Activated T-cell treated with anti-CD3 and anti-CD28 coated beads, Interleukin-2, amount 50 U/mL, for 4 hours (primary cell): ENCODE data around the gene CCDC200. TPM values are rescaled to one million over a fixed set of nuclear protein-coding genes. Genes with fewer than 3 reads are reported as not detected.
"Not testable (repeated sequence)": the region's sequence is repeated elsewhere in the genome, so short reads cannot be mapped to it uniquely, and the experiment has no call there.

Source experiments
- ATAC-seq, 2 donors: fragments of 200-7000 bp; cut with Tn5 transposase; one replicate each; pipeline ENCODE4 v1.10.0; 2021
- DNase-seq: peaks from one replicate; pipeline ENCODE4 v3.0.0-alpha.2; 2020
- H3K27me3 Mint-ChIP-seq: one replicate; pipeline ENCODE4 v1.8.0; 2021; ENCODE audit warnings: low read depth, mixed read lengths
- H3K36me3 Mint-ChIP-seq: one replicate; pipeline ENCODE4 v1.8.0; 2022; ENCODE audit warnings: mixed read lengths; ENCODE audit not compliant: insufficient read depth
- H3K4me1 Mint-ChIP-seq: one replicate; pipeline ENCODE4 v1.8.0; 2021; ENCODE audit warnings: low read depth, mixed read lengths
- H3K4me3 Mint-ChIP-seq: one replicate; pipeline ENCODE4 v1.8.0; 2021; ENCODE audit warnings: mild to moderate bottlenecking, moderate library complexity, mixed read lengths
- H3K9me3 Mint-ChIP-seq: one replicate; pipeline ENCODE4 v1.8.0; 2021; ENCODE audit warnings: mixed read lengths
- total RNA-seq, 3 donors: library from RNA; stranded (reverse); gene quantifications; one replicate each; pipeline ENCODE4 v1.2.1, GENCODE V29; 2021

The CCDC200 gene
- total RNA-seq, 3 donors from 2014 or later = not detected

DNA sequence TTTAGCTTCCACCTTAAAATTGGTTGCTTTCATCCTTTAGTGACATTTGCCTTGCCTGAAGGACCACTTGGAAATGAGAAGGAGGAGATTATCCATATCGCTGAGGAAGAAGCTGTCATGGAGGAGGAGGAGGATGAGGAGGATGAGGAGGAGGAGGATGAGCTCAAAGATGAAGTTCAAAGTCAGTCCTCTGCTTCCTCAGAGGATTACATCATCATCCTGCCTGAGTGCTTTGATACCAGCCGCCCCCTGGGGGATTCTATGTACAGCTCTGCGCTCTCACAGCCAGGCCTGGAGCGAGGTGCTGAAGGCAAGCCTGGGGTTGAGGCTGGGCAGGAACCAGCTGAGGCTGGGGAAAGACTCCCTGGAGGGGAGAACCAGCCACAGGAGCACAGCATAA, 28.3 kb downstream of the CCDC200 start:
- no peak for ATAC-seq
- DNase-seq = no peak
- Mint-ChIP-seq H3K4me1 (peaks cover 3% of the 10 kb centered on the region), H3K4me3 (no peak overlapping the region), H3K9me3 (no peaks in the 10 kb centered on the region), H3K27me3 (no peaks in the 10 kb centered on the region), H3K36me3 (peaks cover 35% of the 10 kb centered on the region)

DNA sequence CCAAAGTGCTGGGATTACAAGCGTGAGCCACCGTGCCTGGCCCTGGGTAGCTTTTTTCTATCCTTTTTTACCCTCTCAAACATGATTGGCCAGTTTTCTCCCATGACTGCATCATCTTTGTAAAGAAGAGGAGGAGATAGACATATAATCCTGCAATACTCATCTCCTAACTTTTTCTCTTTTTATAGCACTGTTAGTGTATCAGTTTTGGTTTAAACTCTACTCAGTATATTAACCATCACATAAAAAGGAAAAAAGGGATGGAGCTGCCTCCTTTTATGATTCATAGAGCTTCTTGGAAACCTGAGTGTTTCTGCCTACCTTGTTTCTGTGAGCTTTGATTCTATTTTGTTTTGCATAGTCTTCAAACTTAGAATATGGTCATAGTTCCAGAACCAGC, 28.8 kb downstream of the CCDC200 start:
- no peaks in the 10 kb centered on the region for H3K27me3 Mint-ChIP-seq
- H3K36me3 Mint-ChIP-seq = peaks cover 39% of the 10 kb centered on the region
- peaks cover 3% of the 10 kb centered on the region for H3K4me1 Mint-ChIP-seq
- peak in 1 of 2 donors; percentile 41 for ATAC-seq
- DNase-seq = no peak
- H3K9me3 Mint-ChIP-seq = no peaks in the 10 kb centered on the region
- no peak overlapping the region for H3K4me3 Mint-ChIP-seq

DNA sequence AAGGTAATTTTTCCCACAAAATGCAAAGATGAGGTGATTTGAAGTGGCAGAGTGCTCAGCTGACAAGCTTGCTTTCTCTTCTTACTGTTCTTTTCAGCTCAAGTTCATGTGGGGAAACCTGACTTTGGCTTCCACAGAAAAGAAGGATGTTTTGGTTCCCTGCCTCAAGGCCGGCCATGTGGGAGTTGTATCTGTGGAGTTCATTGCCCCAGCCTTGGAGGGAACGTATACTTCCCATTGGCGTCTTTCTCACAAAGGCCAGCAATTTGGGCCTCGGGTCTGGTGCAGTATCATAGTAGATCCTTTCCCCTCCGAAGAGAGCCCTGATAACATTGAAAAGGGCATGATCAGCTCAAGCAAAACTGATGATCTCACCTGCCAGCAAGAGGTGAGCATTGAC, 35.2 kb downstream of the CCDC200 start:
- Mint-ChIP-seq H3K27me3 (no peaks in the 10 kb centered on the region), H3K36me3 (peaks cover 52% of the 10 kb centered on the region), H3K4me1 (no peaks in the 10 kb centered on the region), H3K4me3 (no peak overlapping the region), H3K9me3 (no peaks in the 10 kb centered on the region)
- no peak for DNase-seq
- ATAC-seq = no peak

DNA sequence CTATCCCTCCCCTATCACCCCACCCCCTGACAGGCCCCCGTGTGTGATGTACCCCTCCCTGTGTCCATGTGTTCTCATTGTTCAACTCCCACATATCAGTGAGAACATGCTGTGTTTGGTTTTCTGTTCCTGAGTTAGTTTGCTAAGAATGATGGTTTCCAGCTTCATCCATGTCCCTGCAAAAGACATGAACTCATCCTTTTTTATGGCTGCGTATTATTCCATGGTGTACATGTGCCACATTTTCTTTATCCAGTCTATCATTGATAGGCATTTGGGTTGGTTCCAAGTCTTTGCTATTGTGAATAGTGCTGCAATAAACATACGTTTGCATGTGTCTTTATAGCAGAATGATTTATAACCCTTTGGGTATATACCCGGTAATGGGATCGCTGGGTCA, 41.8 kb downstream of the CCDC200 start:
- not testable (repeated sequence) for ATAC-seq, H3K9me3 Mint-ChIP-seq, H3K4me3 Mint-ChIP-seq, H3K27me3 Mint-ChIP-seq, DNase-seq, H3K4me1 Mint-ChIP-seq
- peaks cover 30% of the 10 kb centered on the region for H3K36me3 Mint-ChIP-seq

DNA sequence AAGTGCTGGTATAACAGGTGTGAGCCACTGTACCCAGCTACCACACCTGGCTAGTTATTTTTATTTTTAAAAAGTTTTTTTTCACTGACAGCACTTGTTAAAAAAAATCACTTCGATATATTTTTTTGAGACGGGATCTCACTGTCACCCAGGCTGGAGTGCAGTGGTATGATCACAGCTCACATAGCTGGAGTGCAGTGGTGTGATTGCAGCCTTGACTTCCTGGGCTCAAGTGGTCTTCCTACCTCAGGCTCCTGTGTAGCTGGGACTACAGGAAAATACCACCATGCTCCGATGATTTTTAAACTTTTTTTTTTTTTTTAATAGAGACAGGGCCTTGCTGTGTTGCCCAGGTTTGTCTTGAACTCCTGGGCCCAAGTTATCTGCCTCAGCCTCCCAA, 44.5 kb downstream of the CCDC200 start:
- Mint-ChIP-seq H3K4me1 (no peaks in the 10 kb centered on the region), H3K27me3 (no peaks in the 10 kb centered on the region), H3K4me3 (no peak overlapping the region), H3K9me3 (no peaks in the 10 kb centered on the region), H3K36me3 (peaks cover 18% of the 10 kb centered on the region)
- ATAC-seq (no peak), DNase-seq (no peak)

DNA sequence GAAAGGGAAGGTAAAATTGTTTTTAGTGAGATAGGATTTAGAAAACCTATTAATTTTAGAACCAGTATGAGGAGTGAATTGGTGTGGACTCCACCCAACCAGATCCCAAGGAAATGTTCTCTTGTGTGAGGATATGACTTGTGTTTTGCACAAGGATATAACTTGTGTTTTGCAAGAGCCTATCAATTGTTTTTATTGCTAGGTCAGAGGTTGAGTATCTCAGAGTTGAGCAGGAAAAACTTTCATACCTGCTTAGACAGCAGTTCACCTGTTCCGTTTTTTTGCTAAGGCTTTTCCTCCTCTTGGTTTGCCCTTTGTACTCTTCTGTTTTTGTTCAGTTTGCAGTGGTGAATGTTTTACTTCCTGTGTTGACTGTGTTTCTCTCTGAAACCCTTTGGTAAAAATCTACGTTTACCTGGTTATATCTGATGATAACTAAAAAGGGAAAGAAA, 52.3 kb downstream of the CCDC200 start:
- Mint-ChIP-seq H3K36me3 (peaks cover 25% of the 10 kb centered on the region), H3K4me3 (peak overlapping the region; percentile 54), H3K27me3 (no peaks in the 10 kb centered on the region), H3K9me3 (no peaks in the 10 kb centered on the region), H3K4me1 (peaks cover 46% of the 10 kb centered on the region)
- DNase-seq = no peak
- peak in 1 of 2 donors; percentile 35 for ATAC-seq

DNA sequence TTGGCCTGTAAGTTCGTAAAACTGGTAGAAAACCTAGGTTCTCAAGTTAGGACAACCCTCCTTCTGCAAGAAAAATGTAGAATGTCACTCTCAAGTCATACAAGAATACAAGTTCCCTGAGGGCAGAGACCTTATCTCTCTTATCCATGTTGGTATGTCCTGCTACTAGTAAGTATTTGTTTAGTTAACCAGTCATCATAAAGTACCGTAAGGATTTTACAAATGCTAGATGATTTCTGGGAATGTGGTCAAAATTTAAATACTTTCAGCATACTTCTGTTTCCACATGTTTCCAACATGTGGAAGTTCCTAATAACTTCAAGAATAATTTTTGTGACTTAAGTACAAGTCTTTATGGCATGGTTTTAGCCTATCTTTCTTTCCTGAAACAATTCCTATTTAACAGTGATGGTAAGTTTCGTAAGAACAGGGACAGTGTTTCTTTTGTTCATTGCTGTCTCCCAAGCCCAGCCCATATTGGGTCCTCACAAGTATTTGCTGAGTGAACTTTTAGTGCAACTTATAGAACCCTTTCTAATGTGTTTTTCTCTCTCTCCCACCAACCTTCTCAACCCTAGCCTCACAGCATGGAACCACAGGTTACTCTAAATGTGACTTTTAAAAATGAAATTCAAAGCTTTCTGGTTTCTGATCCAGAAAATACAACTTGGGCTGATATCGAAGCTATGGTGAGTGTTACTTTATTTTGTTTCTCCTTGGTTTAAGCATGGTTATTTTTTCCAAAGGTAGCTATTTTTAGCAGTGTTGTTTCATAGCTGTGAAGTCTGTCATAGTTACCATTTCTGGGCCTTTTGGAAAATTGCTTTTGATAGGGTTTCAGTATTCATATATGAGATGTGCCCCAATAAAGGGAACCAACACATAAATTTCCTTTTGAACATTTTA, 53.0 kb downstream of the CCDC200 start:
- Mint-ChIP-seq H3K4me3 (peak overlapping the region; percentile 54), H3K4me1 (peaks cover 46% of the 10 kb centered on the region), H3K9me3 (no peaks in the 10 kb centered on the region), H3K36me3 (peaks cover 25% of the 10 kb centered on the region), H3K27me3 (no peaks in the 10 kb centered on the region)
- DNase-seq (no peak), ATAC-seq (no peak)

DNA sequence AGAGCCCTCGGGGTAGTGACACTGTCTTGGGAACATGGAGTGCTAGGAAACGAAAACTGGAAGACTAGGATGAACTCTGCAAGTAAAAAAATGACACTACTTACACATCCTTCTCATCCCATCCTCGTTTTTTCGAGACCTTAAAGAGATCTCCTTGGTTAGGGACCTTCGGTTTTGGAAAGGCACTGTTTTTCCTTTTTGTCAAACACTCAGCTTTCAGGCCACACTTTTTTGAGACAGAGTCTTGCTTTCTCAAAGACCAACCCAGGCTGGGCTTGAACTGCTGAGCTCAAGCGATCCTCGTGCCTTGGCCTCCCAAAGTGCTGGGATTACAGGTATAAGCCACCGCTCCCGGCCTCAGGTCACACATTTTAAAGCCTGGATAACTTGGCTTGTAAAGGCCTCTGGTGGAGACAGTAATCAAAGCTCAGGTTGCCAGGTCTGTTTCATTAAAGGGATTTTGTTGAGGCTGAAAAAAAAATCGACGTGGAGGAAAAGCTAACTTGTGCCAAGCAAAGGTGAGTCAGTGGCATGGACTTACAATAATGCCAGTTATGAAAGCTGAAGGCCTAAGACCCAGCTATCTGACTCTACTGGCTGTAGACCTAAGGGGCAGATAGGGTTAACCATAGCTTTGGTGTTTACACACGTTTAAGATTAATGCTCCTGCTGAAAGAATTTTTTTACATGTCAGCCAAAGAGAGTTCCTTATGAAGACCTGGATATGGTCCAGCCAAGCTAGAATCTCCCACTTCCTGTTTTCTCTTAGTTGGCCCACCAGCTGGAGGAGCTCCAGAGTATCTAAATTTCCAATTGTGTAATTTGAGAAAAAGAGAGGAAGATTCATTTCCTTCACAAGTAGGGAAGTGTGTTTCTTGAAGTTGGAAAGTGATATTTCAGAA, 56.6 kb downstream of the CCDC200 start:
- ATAC-seq = no peak
- peaks cover 14% of the 10 kb centered on the region for H3K36me3 Mint-ChIP-seq
- H3K4me1 Mint-ChIP-seq = peaks cover 36% of the 10 kb centered on the region
- no peak overlapping the region for H3K4me3 Mint-ChIP-seq
- H3K27me3 Mint-ChIP-seq = no peaks in the 10 kb centered on the region
- DNase-seq = no peak
- no peaks in the 10 kb centered on the region for H3K9me3 Mint-ChIP-seq

Other genes starting within 250 kb of the CCDC200 start
- under 1 TPM; 0.24 to 0.30 (median 0.25) TPM for gene PTGES3L, start 248.5 kb downstream of the CCDC200 start, total RNA-seq
- 10 to 100 TPM; 14.1 to 17.4 (median 16.7) TPM for gene RUNDC1, start 248.1 kb downstream of the CCDC200 start, total RNA-seq
- 1,000 to 10,000 TPM; 1,553 to 1,718 (median 1,686) TPM for gene RPL27, start 230.2 kb downstream of the CCDC200 start, total RNA-seq
- 10 to 100 TPM; 26.4 to 46.6 (median 34.1) TPM for gene IFI35, start 221.8 kb downstream of the CCDC200 start, total RNA-seq
- gene VAT1, start 206.2 kb downstream of the CCDC200 start, total RNA-seq = 10 to 100 TPM; 11.7 to 15.9 (median 15.5) TPM
- under 1 TPM; 0.13 to 0.33 (median 0.24) TPM for gene RND2, start 203.4 kb downstream of the CCDC200 start, total RNA-seq
- 10 to 100 TPM; 29.5 to 37.4 (median 36.5) TPM for gene BRCA1, start 103.3 kb downstream of the CCDC200 start, total RNA-seq
- 10 to 100 TPM; 26.8 to 31.9 (median 28.0) TPM for gene NBR1, start 57.4 kb downstream of the CCDC200 start, total RNA-seq
- 1 to 10 TPM; 7.7 to 8.6 (median 7.9) TPM for gene TMEM106A, start 16.7 kb downstream of the CCDC200 start, total RNA-seq
- gene RNU2-1, start 5.4 kb upstream of the CCDC200 start, total RNA-seq = 1,000 to 10,000 TPM; 1,770 to 1,970 (median 1,905) TPM
- 1 to 10 TPM; 1.7 to 2.6 (median 1.8) TPM for gene ARL4D, start 170.4 kb upstream of the CCDC200 start, total RNA-seq